EH (cell line): ENCODE data around the gene TMEM167B.

Experiments used
- DNase-seq: peaks from one replicate; pipeline ENCODE4 v3.0.0-alpha.2; 2015; ENCODE audit warnings: low read depth

TMEM167B gene

GRCh38 chr1:109083501-109083900, 7.1 kb upstream of the TMEM167B start:
- no peak for DNase-seq

- DNase-seq: no peak
Observed at GRCh38 chr1:109083923-109084322, 6.6 kb upstream of the TMEM167B start.

DNA sequence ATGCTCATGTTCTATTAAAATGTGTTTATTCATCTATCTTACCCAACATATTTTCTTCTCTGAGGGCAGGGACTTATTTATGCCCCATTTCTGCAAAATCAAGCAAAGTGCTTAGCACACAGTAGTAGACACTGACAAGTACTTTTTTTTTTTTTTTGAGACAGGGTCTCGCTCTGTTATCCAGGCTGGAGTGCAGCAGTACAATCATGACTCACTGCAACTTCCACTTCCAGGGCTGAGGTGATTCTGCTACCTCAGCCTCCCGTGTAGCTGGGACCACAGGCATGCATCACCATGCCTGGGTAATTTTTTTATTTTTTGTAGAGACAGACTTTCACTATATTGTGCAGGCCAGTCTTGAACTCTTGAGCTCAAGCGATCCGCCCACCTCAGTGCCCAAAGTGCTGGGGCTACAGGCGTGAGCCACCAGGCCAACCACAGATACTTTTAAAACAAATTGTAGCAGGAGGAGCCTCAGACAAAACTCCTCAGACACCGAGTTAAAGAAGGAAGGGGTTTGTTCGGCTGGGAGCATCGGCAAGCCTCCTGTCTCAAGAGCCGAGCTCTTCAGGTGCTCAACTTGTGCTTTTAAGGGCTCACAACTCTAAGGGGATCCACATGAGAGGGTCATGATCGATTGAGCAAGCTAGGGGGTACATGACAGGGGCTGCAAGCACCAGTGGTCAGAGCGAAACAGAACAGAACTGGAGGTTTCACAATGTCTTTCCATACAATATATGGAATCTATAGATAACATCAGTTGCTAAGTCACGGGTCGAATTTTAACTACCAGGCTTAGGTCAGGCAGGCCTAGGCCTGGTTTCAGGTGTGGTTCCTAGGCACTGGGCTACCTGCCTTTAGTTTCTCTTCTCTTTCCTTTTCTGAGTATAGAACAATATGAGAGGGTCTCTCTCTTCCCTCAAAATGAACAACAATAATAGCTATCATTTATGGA, 5.7 kb upstream of the TMEM167B start:
- DNase-seq: no peak

- peak; percentile 55 for DNase-seq
Observed at GRCh38 chr1:109089242-109090015, 1.1 kb upstream of the TMEM167B start.

- peak; percentile 69 for DNase-seq
Observed at GRCh38 chr1:109091078-109091838, 694 bp downstream of the TMEM167B start.

DNA sequence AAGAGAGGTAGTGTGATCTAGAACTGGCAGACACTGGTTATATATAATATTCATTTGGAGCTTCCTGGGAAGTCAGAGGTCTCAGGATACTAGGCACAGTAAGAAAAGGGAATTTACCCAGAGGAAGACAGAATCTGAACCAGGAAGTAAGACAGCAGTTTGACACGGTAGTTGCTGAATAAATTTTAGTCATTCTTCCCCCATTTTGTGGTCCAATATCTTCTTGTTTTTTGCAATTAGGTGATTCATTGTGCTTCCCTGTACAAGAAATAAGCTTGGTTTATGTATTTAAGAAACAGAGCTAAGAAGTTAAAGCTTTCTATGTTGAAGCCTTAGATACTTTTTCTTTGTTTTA, 1.3 kb downstream of the TMEM167B start:
- DNase-seq: peak; percentile 54

DNA sequence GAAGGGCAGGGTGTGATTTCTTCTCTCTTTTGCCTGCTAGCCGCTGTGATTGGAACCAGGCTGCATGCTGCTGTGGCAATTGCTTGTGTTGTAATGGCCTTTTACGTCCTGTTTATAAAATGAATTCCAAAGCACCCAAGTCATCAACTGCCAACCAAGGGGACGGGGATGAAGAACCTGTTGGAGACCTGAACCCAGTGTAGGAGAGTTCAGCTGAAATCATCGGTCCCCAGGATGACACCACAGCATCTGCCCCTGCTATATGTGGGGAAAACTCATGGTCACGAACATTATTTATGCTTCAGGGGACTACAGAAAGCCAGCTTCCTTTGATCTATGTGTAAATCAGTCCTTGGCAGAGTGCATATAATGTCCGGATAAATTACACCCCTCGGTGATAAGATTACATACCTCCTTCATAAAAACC, 3.8 kb downstream of the TMEM167B start:
- peak; percentile 78 for DNase-seq

DNA sequence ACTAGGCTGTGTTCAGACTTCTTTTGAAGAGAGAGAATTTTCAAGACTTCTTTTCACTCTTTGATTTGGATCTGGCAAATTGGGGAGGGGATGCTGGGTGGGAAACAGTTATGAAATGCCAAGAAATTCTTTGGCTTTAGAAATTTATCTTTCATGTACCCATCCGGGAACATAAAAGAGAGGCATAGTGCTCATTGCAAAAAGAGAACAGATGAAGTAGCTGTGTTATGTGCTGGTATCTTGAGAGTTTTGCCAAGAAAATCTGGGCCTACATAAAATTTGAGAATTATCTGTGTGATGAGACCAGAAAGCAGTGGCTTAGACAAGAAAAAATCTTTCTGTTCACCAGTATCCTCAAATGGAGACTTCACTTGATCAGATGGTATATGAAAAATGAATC, 4.3 kb downstream of the TMEM167B start:
- no peak for DNase-seq

- no peak for DNase-seq
Observed at GRCh38 chr1:109095631-109096030, 5.1 kb downstream of the TMEM167B start.

DNA sequence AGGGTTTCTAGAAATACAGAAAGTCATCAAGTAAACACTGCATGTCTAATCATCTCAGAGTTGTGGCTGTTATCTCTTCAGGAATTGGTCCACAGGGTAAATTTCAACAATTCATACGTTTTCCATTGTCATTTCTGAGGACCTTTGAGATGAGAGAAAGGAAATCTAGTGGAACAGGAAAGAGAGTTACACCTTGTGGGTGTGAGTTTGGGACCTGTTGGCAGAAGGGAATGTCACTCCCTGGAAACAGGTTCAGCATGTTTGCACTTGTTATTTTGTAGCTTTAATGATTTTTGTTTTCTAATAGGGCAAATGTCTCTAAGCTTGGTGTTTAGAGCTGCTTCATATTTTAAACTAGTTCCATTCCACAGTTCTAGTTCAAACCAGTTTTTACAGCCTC, 5.6 kb downstream of the TMEM167B start:
- DNase-seq: no peak

- DNase-seq: peak; percentile 96
Observed at GRCh38 chr1:109099938-109100773, 9.6 kb downstream of the TMEM167B start.

- DNase-seq: peak; percentile 33
Observed at GRCh38 chr1:109104364-109105151, 14.0 kb downstream of the TMEM167B start.

GRCh38 chr1:109105881-109106280, 15.3 kb downstream of the TMEM167B start:
- no peak for DNase-seq

- DNase-seq: no peak
Observed at GRCh38 chr1:109107785-109108184, 17.2 kb downstream of the TMEM167B start.

GRCh38 chr1:109109906-109110305, 19.3 kb downstream of the TMEM167B start:
- no peak for DNase-seq

- no peak for DNase-seq
Observed at GRCh38 chr1:109111386-109112055, 21.0 kb downstream of the TMEM167B start.

GRCh38 chr1:109112056-109112651, 21.6 kb downstream of the TMEM167B start:
- peak; percentile 65 for DNase-seq

DNA sequence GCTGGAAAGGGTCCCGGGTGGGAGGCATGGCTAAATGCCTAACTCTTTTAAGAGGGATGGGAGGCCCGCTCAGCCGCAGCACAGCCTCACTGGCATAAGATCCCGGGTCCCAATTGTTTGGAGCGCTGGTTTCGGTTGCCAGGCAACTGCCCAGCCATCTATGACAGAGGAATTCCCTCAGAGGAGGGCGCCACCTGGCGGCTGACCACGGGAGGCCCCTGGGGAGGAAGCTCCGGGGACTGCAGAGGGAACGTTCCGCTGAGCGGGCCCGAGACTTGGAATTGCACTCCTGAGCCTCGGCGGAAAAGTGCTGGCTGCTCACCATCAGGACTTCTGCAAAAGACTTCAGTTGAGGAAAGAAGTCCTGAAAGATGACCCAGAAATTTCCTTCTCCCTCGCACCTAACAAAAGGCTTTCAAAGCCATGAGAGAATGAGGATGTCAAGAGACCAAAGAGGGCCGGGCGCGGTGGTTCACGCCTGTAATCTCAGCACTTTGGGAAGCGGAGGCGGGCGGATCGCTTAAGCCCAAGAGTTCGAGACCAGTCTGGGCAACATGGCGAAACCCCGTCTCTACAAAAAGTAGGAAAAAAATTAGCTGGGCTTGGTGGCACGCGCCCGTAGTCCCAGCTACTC, 22.2 kb downstream of the TMEM167B start:
- DNase-seq: peak; percentile 88
